Activated naive CD8-positive, alpha-beta T cell treated with anti-CD3 and anti-CD28 coated beads, Interleukin-2, amount 10 ng/mL, durations not matched to agents 7 days and 5 days (primary cell): ENCODE measurements around the gene CTBP2. TPM values are rescaled to one million over a fixed set of nuclear protein-coding genes. Genes with fewer than 3 reads are reported as not detected.

Experiments used
- ATAC-seq: fragments of 150-1000 bp; cut with Tn5 transposase; one replicate; pipeline ENCODE4 v1.10.0; 2021; ENCODE audit warnings: low read depth, moderate library complexity
- POLR2A ChIA-PET: fragments of 350-600 bp; sonication (Branson Sonifier 250); formaldehyde crosslinking; loops from one replicate; lab custom pipeline; 2021; ENCODE audit warnings: antibody characterized with exemption; lab: Charles Lee
- DNase-seq: peaks from one replicate; pipeline ENCODE4 v3.0.0; 2021
- H3K27ac Mint-ChIP-seq: one replicate; pipeline ENCODE4 v1.8.0; 2022; ENCODE audit warnings: mild to moderate bottlenecking, mixed read lengths
- H3K27me3 Mint-ChIP-seq: one replicate; pipeline ENCODE4 v1.8.0; 2022; ENCODE audit warnings: mild to moderate bottlenecking, moderate library complexity, mixed read lengths
- H3K36me3 Mint-ChIP-seq: one replicate; pipeline ENCODE4 v1.8.0; 2021; ENCODE audit warnings: mild to moderate bottlenecking, mixed read lengths
- H3K4me1 Mint-ChIP-seq: one replicate; pipeline ENCODE4 v1.8.0; 2021; ENCODE audit warnings: mixed read lengths
- H3K4me3 Mint-ChIP-seq: one replicate; pipeline ENCODE4 v1.8.0; 2022; ENCODE audit warnings: mild to moderate bottlenecking, moderate library complexity, mixed read lengths
- H3K9me3 Mint-ChIP-seq: one replicate; pipeline ENCODE4 v1.8.0; 2021; ENCODE audit warnings: mixed read lengths
- total RNA-seq, 2 experiments: library from RNA; stranded (reverse); gene quantifications; one replicate each; pipeline ENCODE4 v1.2.3, GENCODE V29; 2021

Gene CTBP2
- total RNA-seq, 2 experiments from 2014 or later, result 0.94 to 1.6 TPM

DNA sequence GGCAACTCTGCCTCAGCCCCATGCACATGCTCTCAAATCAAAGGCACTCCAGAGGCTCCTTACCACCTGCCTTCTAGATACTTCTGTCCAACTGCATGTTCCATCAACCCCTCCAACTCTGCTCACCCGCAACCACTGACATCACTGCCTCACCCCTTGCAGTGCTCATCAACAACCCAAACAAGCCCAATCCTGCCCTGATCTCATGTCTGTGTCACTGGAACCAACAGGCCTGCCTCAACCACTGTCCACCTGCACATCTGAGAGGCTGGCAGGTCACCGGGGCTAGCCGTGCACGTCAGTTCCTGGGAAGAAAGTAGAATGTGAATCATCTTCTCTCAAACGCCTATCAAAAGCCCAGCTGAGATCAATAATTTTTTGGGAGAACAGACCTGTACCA is 33.3 kb downstream of the CTBP2 start:
- DNase-seq (no peak), ATAC-seq (no peak)
- POLR2A ChIA-PET, result no interaction called here
- Mint-ChIP-seq H3K27ac (no peak overlapping the region), H3K36me3 (no peaks in the 10 kb centered on the region), H3K9me3 (no peaks in the 10 kb centered on the region), H3K27me3 (peaks cover 4% of the 10 kb centered on the region), H3K4me1 (no peaks in the 10 kb centered on the region), H3K4me3 (no peak overlapping the region)

DNA sequence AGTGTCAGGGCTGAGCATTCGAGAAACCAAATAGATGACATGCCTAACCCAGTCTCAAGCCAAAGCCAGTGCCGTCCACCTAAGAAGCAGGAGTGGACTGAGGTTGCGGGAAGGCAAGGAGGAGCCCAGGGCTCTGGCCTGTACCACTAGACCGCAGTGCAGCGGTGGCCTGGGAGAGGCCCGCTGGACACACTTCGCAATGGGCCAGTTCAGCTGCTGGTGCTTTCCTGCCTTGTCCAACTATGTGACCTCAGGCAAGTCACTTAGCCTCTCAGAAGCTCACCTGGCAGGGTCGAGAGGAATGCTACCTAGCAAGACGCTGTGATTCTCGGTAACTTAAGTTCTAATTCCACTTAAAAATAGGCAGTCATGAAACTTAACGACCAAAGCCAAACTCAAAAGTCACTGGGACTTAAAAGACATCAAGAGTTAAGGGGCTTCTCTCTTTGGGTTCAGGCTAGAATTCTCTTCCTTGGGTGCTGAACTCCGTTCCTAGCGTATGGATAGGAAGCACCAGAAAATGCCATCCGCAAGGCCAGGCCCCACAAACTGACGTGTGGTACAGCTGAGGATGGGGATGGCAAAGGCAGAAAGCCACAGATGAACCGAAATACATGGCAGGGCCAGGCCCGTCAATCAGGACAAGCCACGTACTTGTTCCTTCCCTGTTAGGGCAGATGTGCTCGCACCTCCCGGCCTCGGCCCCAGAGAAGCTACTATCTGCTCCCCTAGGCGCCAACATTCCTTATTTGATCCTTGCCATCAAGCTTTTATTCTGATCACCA is 34.2 kb downstream of the CTBP2 start:
- Mint-ChIP-seq H3K4me1 (no peaks in the 10 kb centered on the region), H3K27me3 (peaks cover 4% of the 10 kb centered on the region), H3K27ac (no peak overlapping the region), H3K9me3 (no peaks in the 10 kb centered on the region), H3K4me3 (no peak overlapping the region), H3K36me3 (no peaks in the 10 kb centered on the region)
- DNase-seq (no peak), ATAC-seq (no peak)
- POLR2A ChIA-PET, result no interaction called here

DNA sequence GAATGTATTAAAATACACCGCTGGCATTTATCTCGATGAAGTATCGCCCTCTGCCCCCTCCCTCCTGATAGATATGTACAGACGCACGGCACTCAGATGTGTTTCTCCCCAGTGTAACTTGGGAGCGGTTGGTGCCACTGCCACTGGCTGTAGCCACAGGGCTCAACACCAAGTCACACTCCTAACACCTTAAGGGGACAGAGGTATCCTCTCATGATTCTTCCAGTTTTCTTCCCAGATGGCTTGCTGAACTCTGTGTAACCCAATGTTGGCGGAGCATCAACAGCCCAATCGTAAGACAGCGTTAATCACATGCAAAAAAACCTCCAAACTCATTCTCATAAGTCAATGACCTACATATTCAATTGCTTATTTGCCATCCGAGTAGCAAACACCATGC is 35.5 kb downstream of the CTBP2 start:
- no peaks in the 10 kb centered on the region for H3K9me3 Mint-ChIP-seq
- POLR2A ChIA-PET, result no interaction called here
- no peak for ATAC-seq
- H3K4me1 Mint-ChIP-seq, result no peaks in the 10 kb centered on the region
- no peak for DNase-seq
- no peaks in the 10 kb centered on the region for H3K36me3 Mint-ChIP-seq
- no peak overlapping the region for H3K4me3 Mint-ChIP-seq
- H3K27me3 Mint-ChIP-seq, result peaks cover 4% of the 10 kb centered on the region
- no peak overlapping the region for H3K27ac Mint-ChIP-seq

DNA sequence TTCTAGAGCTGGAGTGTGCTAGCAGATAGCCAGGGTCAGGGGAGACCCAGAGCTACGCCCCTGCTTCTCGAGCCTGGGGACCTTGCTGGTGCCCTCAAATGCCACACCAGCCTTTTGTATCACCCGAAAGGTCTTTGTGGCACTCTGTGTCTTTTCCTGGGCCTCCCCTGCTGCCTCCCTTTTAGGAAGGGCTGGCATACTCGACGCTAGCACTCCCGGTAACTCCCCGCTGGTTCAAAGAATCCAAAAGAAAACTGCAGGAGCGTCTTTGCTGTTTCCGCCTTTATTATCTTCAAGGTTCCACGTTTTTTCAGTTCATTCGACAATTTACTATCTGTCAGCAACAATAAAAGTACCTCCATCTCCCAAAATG is 36.3 kb downstream of the CTBP2 start:
- no peaks in the 10 kb centered on the region for H3K36me3 Mint-ChIP-seq
- H3K4me1 Mint-ChIP-seq, result no peaks in the 10 kb centered on the region
- ATAC-seq (no peak), DNase-seq (no peak)
- POLR2A ChIA-PET, result no interaction called here
- H3K27me3 Mint-ChIP-seq, result peaks cover 4% of the 10 kb centered on the region
- H3K27ac Mint-ChIP-seq, result no peak overlapping the region
- H3K9me3 Mint-ChIP-seq, result no peaks in the 10 kb centered on the region
- no peak overlapping the region for H3K4me3 Mint-ChIP-seq

DNA sequence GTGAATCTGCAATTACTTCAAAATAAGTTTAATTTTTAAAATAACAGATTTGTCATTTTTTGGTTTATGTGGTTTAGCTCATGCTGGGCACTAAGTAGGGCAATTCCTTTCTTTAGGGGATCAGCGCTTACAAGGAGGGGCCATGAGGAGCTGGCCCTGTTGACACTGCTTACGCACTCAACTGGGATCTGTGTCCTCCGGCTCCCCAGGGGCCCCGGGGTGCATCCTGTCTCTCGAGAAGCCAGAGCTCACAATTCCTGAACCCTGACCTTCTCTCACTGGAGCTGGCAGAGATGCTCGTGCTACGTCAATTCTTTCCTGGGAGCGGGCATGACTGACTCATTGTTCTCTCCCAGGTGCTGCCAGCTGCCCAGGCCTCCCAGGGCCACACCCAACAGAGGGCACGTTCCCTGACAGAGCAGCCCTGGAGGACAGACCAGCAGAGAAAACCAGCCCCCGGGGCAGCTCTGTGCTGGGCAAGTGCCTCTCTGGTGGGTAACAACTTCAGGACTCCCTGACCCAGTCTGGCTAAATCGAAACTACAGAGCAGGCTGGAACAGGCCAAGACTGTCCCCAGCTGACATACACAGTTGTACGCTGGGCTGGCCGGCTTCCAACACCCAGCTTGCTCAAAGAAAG is 36.8 kb downstream of the CTBP2 start:
- Mint-ChIP-seq H3K27ac (no peak overlapping the region), H3K4me1 (no peaks in the 10 kb centered on the region), H3K9me3 (no peaks in the 10 kb centered on the region), H3K36me3 (no peaks in the 10 kb centered on the region), H3K27me3 (peaks cover 4% of the 10 kb centered on the region), H3K4me3 (no peak overlapping the region)
- DNase-seq, result no peak
- POLR2A ChIA-PET, result no interaction called here
- no peak for ATAC-seq

DNA sequence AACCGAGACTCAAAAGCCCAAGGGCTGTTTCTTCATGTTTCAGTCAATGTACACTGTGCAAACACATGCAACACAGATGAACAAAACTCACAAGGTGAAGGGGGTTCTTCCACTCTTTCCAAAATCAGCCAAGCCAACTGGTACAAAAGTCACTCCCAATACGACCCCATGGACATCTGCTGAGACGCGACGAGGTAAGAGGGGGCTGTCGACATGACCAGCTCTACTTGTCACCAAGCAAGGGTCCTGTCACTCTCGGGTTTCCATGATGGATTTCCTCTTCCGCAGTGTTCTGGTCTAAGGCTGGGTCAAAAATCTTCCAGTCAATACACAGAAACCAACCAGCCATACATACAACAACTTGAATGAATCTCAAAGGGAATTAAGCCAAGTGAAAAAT is 37.8 kb downstream of the CTBP2 start:
- H3K27ac Mint-ChIP-seq, result no peak overlapping the region
- DNase-seq (no peak), ATAC-seq (no peak)
- POLR2A ChIA-PET, result no interaction called here
- H3K9me3 Mint-ChIP-seq, result no peaks in the 10 kb centered on the region
- no peaks in the 10 kb centered on the region for H3K36me3 Mint-ChIP-seq
- peaks cover 1% of the 10 kb centered on the region for H3K27me3 Mint-ChIP-seq
- H3K4me1 Mint-ChIP-seq, result no peaks in the 10 kb centered on the region
- H3K4me3 Mint-ChIP-seq, result no peak overlapping the region

DNA sequence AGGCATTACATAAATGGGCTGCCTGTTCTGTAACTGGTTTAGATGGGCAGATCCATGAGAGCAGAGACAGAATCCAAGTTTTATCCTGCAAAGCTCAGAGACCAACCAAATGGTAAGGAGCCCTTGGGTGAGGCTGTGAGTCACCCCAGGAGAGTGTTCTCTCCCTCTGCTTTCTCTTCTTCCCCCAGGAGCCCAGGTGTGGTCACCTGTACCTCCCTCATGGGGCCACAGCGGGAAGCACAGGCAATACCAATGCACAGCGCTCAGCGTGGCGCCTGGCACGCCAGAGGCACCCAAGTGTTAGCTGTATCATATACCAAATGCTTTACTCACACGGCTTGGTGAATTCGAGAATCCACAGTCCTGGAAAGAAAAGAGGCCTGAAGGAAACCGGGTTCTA is 39.4 kb downstream of the CTBP2 start:
- H3K4me1 Mint-ChIP-seq, result no peaks in the 10 kb centered on the region
- H3K36me3 Mint-ChIP-seq, result no peaks in the 10 kb centered on the region
- no peaks in the 10 kb centered on the region for H3K9me3 Mint-ChIP-seq
- ATAC-seq, result no peak
- no peaks in the 10 kb centered on the region for H3K27me3 Mint-ChIP-seq
- no peak for DNase-seq
- POLR2A ChIA-PET, result no interaction called here
- H3K4me3 Mint-ChIP-seq, result no peak overlapping the region
- no peak overlapping the region for H3K27ac Mint-ChIP-seq

DNA sequence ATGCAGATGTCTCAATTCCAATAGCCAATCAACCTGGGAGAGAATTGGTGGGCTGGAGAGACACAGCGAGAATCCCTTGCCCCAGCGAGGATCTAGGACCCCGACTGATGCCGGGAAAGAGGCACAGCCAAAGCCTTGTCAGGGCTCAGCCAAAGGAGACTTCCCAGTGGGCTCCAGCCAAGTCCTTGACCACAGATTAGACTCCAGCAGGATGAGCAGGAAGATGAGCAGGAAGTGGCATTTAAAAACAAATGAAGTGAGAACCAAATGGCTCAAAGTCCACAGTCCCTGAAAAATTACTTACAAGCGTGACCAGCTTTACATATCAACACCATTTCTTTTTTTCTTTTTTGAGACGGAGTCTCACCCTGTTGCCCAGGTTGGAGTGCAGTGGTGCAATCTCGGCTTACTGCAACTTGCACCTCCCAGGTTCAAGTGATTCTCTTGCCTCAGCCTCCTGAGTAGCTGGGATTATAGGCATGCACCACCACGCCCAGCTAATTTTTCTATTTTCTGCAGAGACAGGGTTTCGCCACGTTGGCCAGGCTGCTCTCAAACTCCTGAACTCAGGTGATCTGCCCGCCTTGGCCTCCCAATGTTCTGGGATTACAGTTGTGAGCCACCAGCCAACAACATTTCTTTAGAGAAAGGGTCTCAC is 40.2 kb downstream of the CTBP2 start:
- DNase-seq (no peak), ATAC-seq (no peak)
- H3K27me3 Mint-ChIP-seq, result no peaks in the 10 kb centered on the region
- POLR2A ChIA-PET, result no interaction called here
- H3K9me3 Mint-ChIP-seq, result no peaks in the 10 kb centered on the region
- no peak overlapping the region for H3K4me3 Mint-ChIP-seq
- no peak overlapping the region for H3K27ac Mint-ChIP-seq
- no peaks in the 10 kb centered on the region for H3K36me3 Mint-ChIP-seq
- H3K4me1 Mint-ChIP-seq, result no peaks in the 10 kb centered on the region

DNA sequence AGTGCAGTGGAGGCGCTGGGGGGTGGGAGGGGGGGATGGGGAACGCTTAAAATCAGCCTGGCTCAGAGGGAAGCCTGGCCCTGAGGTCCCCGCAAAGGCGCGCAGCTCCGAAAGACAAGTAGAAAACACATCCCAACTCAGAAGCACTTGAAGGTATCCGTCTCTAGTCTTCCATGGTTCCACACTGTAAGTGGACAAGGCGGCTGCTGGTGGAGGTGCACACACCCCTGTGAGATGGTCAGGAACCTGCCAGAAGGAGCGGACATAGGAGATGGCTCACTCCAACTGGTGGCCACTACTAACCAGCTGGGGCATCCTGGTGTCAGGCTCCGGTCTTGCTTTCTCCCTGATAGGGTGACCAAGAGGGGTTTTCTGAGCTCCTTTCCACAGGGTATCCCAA is 41.7 kb downstream of the CTBP2 start:
- Mint-ChIP-seq H3K27me3 (no peaks in the 10 kb centered on the region), H3K36me3 (no peaks in the 10 kb centered on the region), H3K4me1 (no peaks in the 10 kb centered on the region), H3K4me3 (no peak overlapping the region), H3K27ac (no peak overlapping the region), H3K9me3 (no peaks in the 10 kb centered on the region)
- no peak for DNase-seq
- POLR2A ChIA-PET, result no interaction called here
- no peak for ATAC-seq

DNA sequence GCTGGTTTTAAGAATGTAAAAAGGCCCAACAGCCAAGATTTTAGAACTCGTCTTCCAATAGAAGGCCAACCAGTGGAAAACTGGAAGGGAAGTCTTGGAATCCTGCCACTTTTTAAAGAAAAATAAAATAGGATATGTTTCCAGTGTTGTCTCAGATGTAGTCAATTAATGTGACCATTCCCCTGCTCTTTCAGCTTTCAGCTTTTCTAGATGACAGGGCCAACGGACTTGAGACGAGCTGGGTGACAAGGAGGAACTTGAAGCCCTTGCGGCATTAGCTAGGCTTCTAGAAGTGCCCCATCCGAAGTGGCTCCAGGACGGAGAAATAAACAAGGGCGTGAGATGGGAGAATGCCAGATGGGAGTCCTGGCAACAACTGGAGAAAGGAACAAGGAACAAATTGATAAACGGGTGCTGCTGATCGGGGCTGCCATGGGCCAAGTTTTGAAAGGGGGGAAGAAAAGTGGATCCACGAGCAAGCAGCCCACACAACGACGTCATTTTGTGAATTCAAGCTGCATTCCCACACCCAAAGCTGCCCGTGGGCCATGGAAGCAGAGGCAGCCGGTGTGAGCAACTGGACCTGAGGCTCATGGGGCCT is 42.3 kb downstream of the CTBP2 start:
- POLR2A ChIA-PET, result no interaction called here
- DNase-seq, result no peak
- Mint-ChIP-seq H3K4me3 (no peak overlapping the region), H3K27ac (no peak overlapping the region), H3K9me3 (no peaks in the 10 kb centered on the region), H3K27me3 (no peaks in the 10 kb centered on the region), H3K36me3 (no peaks in the 10 kb centered on the region), H3K4me1 (no peaks in the 10 kb centered on the region)
- no peak for ATAC-seq

DNA sequence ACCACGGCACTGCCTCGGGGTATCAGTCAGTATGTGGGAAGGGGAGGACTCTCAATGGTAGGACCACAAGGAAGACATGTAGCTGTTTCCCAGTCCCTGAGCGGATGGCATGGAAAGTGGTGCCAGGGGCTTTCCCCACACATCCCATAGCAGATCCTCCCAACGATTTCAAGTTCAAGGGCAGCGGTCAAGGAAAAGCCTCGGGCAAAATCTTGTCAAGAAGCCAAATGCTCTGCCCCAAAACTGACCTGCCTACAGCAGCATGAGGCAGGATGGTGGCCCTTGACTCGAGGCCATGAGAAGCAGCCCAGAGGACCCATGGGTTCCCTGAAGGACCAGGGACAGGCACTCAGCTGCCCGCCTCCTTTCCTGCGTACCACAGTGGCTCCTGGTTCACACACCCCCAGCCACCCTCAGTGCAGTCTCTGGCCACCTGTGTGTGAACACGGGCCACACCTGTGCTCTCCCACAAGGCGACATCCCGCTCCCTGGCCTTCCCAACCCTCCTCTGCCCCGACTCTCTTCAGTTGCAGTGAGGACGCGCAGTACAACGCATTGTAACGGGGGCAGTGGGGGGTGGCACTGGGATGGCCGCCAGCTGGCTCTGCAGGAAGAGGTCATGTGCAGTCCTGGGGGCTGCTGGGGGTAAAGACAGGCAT is 43.6 kb downstream of the CTBP2 start:
- H3K36me3 Mint-ChIP-seq, result no peaks in the 10 kb centered on the region
- no peaks in the 10 kb centered on the region for H3K9me3 Mint-ChIP-seq
- H3K27ac Mint-ChIP-seq, result no peak overlapping the region

DNA sequence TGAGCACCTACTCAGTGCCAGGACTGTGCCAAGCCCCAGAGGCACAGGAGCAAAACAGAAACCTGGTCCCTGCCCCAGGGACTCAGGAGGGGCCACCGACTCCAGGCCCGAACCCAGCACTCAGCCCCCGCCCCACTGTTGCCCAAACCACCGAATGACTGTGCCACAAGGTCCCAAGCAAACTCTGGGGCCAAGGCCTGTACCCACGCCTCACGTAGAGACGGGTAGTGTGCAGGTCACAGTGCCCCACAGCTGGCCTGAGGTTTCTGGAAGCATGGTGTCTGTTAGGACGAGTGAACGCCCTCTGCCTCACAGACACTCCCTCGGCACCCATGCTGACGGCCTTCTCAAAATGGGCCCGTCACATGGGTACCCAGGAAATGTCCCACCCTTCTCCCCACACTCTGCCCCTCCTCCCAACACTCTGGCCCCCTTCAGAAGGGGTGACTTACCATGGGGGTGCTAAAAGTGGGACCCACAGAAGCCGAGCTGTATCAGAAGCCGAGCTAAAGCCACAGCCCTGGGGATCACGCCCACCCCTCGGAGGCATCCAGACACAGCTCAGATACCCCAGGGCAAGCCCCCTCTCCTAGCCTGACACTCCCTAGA is 44.2 kb downstream of the CTBP2 start:
- POLR2A ChIA-PET, result no interaction called here
- Mint-ChIP-seq H3K4me1 (no peaks in the 10 kb centered on the region), H3K9me3 (no peaks in the 10 kb centered on the region), H3K36me3 (no peaks in the 10 kb centered on the region), H3K4me3 (no peak overlapping the region), H3K27ac (no peak overlapping the region), H3K27me3 (no peaks in the 10 kb centered on the region)
- DNase-seq (no peak), ATAC-seq (no peak)

More for the DNA sequence above, 43.6 kb downstream of the CTBP2 start:
- POLR2A ChIA-PET, result no interaction called here
- Mint-ChIP-seq H3K27me3 (no peaks in the 10 kb centered on the region), H3K4me3 (no peak overlapping the region), H3K4me1 (no peaks in the 10 kb centered on the region)
- ATAC-seq (no peak), DNase-seq (no peak)

DNA sequence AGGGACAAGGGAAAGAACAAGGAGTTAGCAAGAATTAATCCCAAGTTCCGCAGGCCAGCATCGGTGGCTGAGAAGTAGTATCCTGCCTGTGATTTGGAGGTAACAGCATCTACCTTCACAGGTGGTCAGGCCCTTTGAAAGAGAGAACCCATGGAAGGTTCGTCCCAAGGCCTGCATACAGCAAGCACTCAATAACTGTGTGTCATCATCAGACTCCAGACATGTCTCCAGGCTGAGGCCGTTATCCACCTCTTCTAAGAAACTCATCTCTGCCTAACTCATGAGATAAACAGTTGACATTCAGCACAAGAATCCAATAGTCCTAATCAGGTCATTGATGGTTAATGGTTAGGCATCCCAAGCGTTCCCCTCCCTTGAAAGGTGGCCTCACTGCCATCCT is 45.0 kb downstream of the CTBP2 start:
- POLR2A ChIA-PET, result no interaction called here
- no peaks in the 10 kb centered on the region for H3K36me3 Mint-ChIP-seq
- no peak overlapping the region for H3K4me3 Mint-ChIP-seq
- DNase-seq (no peak), ATAC-seq (no peak)
- no peak overlapping the region for H3K27ac Mint-ChIP-seq
- peaks cover 2% of the 10 kb centered on the region for H3K27me3 Mint-ChIP-seq
- H3K9me3 Mint-ChIP-seq, result no peaks in the 10 kb centered on the region
- H3K4me1 Mint-ChIP-seq, result no peaks in the 10 kb centered on the region
